Neural crest cell (in vitro differentiated cells): ENCODE results near the gene SLC39A2. TPM values are rescaled to one million over a fixed set of nuclear protein-coding genes. Genes with fewer than 3 reads are reported as not detected.

Experiments used
- DNase-seq: peaks from one replicate; pipeline ENCODE4 v3.0.0; 2021; ENCODE audit warnings: low read depth, mixed read lengths, low spot score
- H3K27ac Mint-ChIP-seq: one replicate; pipeline ENCODE4 v1.8.0; 2021; ENCODE audit warnings: mild to moderate bottlenecking, mixed read lengths; ENCODE audit not compliant: unreplicated experiment
- H3K27me3 Mint-ChIP-seq: 2 replicates; pipeline ENCODE4 v1.8.0; 2021; ENCODE audit warnings: low read depth, mild to moderate bottlenecking, mixed read lengths
- H3K36me3 Mint-ChIP-seq: 2 replicates; pipeline ENCODE4 v1.8.0; 2021; ENCODE audit warnings: low read depth, mild to moderate bottlenecking, mixed read lengths
- H3K4me1 Mint-ChIP-seq: 2 replicates; pipeline ENCODE4 v1.8.0; 2021; ENCODE audit warnings: mixed read lengths
- H3K4me3 Mint-ChIP-seq: one replicate; pipeline ENCODE4 v1.8.0; 2021; ENCODE audit warnings: mild to moderate bottlenecking, mixed read lengths
- H3K9me3 Mint-ChIP-seq: 2 replicates; pipeline ENCODE4 v1.8.0; 2021; ENCODE audit warnings: mixed read lengths
- CTCF ChIP-seq: fragments of 200-600 bp; sonication (generic); conservative IDR thresholded peaks from 2 replicates; pipeline ENCODE4 v1.5.0; 2021; ENCODE audit warnings: antibody characterized with exemption, mild to moderate bottlenecking
- total RNA-seq: library from RNA; stranded (reverse); gene quantifications from 2 replicates; pipeline ENCODE4 v1.2.1, GENCODE V29; 2021

The SLC39A2 gene
- total RNA-seq, 1 donor from 2014 or later, result 0.37 TPM

GRCh38 chr14:21018781-21019180 is 19.7 kb downstream of the SLC39A2 start:
- TF ChIP-seq CTCF, result no peak
- H3K9me3 Mint-ChIP-seq, result no peaks in the 10 kb centered on the region
- no peak for DNase-seq
- H3K4me1 Mint-ChIP-seq, result peaks cover 13% of the 10 kb centered on the region
- no peaks in the 10 kb centered on the region for H3K36me3 Mint-ChIP-seq
- H3K27me3 Mint-ChIP-seq, result peaks cover 25% of the 10 kb centered on the region
- H3K4me3 Mint-ChIP-seq, result peak overlapping the region; percentile 7
- H3K27ac Mint-ChIP-seq, result no peak overlapping the region

GRCh38 chr14:21019366-21019765 is 20.3 kb downstream of the SLC39A2 start:
- no peak overlapping the region for H3K27ac Mint-ChIP-seq
- peak overlapping the region; percentile 7 for H3K4me3 Mint-ChIP-seq
- DNase-seq, result no peak
- H3K4me1 Mint-ChIP-seq, result peaks cover 19% of the 10 kb centered on the region
- no peak for TF ChIP-seq CTCF
- H3K27me3 Mint-ChIP-seq, result peaks cover 31% of the 10 kb centered on the region
- H3K36me3 Mint-ChIP-seq, result no peaks in the 10 kb centered on the region
- no peaks in the 10 kb centered on the region for H3K9me3 Mint-ChIP-seq

- Mint-ChIP-seq H3K4me1 (peaks cover 14% of the 10 kb centered on the region), H3K27me3 (peaks cover 38% of the 10 kb centered on the region), H3K4me3 (peak overlapping the region; percentile 57), H3K36me3 (no peaks in the 10 kb centered on the region), H3K27ac (no peak overlapping the region), H3K9me3 (no peaks in the 10 kb centered on the region)
- DNase-seq, result no peak
- TF ChIP-seq CTCF, result no peak
Measured at GRCh38 chr14:21020977-21021545, 22.0 kb downstream of the SLC39A2 start.

GRCh38 chr14:21022686-21023085 is 23.6 kb downstream of the SLC39A2 start:
- peaks cover 19% of the 10 kb centered on the region for H3K4me1 Mint-ChIP-seq
- H3K27me3 Mint-ChIP-seq, result peaks cover 44% of the 10 kb centered on the region
- no peak overlapping the region for H3K27ac Mint-ChIP-seq
- no peaks in the 10 kb centered on the region for H3K36me3 Mint-ChIP-seq
- TF ChIP-seq CTCF, result no peak
- no peak for DNase-seq
- H3K4me3 Mint-ChIP-seq, result peak overlapping the region; percentile 38
- no peaks in the 10 kb centered on the region for H3K9me3 Mint-ChIP-seq

GRCh38 chr14:21023174-21023573 is 24.1 kb downstream of the SLC39A2 start:
- Mint-ChIP-seq H3K27me3 (peaks cover 44% of the 10 kb centered on the region), H3K9me3 (no peaks in the 10 kb centered on the region), H3K4me1 (peaks cover 19% of the 10 kb centered on the region), H3K36me3 (no peaks in the 10 kb centered on the region), H3K4me3 (peak overlapping the region; percentile 85), H3K27ac (no peak overlapping the region)
- DNase-seq, result no peak
- no peak for TF ChIP-seq CTCF
